A549 (cell line): ENCODE measurements around the gene PEPD. TPM values are rescaled to one million over a fixed set of nuclear protein-coding genes. Genes with fewer than 3 reads are reported as not detected.
A peak's percentile ranks its signal among the peaks of the same experiment; 100 is the strongest.

Experiments used
- ATAC-seq, 2 experiments: fragments of 200-7000 bp in 1 of 2; fragments of >200 bp in 1 of 2; cut with Nextera tagmentation in 1 of 2; cut with Tn5 transposase in 1 of 2; 3 replicates each; pipeline versions ENCODE4 v1.8.0 to v1.9.1; 2018 to 2020; ENCODE audit warnings: mild to moderate bottlenecking in 1 of 2, moderate library complexity in 1 of 2
- CTCF ChIA-PET: fragments of 300-600 bp; sonication (Branson Sonifier 250); formaldehyde crosslinking; extraction: SDS; loops from one replicate; lab custom pipeline; 2021; ENCODE audit warnings: antibody characterized with exemption, inconsistent platforms; lab: Yijun Ruan, JAX
- POLR2A ChIA-PET: fragments of 350-600 bp; formaldehyde crosslinking; extraction: SDS; loops from one replicate; lab custom pipeline; 2021; ENCODE audit warnings: antibody characterized with exemption, inconsistent platforms; lab: Yijun Ruan, JAX
- DNase-seq, 2 experiments: peaks; one replicate each; pipeline versions ENCODE4 v3.0.0 to v3.0.0-alpha.2; 2011 to 2016; ENCODE audit warnings: low read depth in 1 of 2, low spot score in 1 of 2
- FAIRE-seq: peaks from 2 replicates; lab custom pipeline; 2011; peaks lifted over from hg19 to GRCh38; lab: Jason Lieb, UNC
- H3K27ac ChIP-seq, 2 experiments: fragments of >200 bp; sonication (Bioruptor Twin); formaldehyde crosslinking; 3 replicates each; pipeline ENCODE4 v1.5.1; 2016 to 2017
- H3K4me1 ChIP-seq: fragments of >200 bp; sonication (Bioruptor Twin); formaldehyde crosslinking; 3 replicates; pipeline ENCODE4 v1.6.1; 2016
- H3K4me2 ChIP-seq: fragments of >200 bp; sonication (Bioruptor Twin); formaldehyde crosslinking; 3 replicates; pipeline ENCODE4 v1.6.1; 2016
- H3K4me3 ChIP-seq: fragments of >200 bp; sonication (Bioruptor Twin); formaldehyde crosslinking; 3 replicates; pipeline ENCODE4 v1.5.1; 2016
- H3K9me3 ChIP-seq: fragments of >200 bp; sonication (Bioruptor Twin); formaldehyde crosslinking; 3 replicates; pipeline ENCODE4 v1.6.1; 2016
- BHLHE40 ChIP-seq: IDR thresholded peaks from 2 replicates; pipeline ENCODE4 v1.6.1; 2012; ENCODE audit warnings: low read depth, low read length, inconsistent platforms
- CBX2 ChIP-seq: fragments of 200-600 bp; sonication (generic); IDR thresholded peaks from 2 replicates; pipeline ENCODE4 v1.6.1; 2016; ENCODE audit warnings: low read depth, mild to moderate bottlenecking, borderline replicate concordance
- CBX8 ChIP-seq: fragments of 200-600 bp; sonication (generic); IDR thresholded peaks from 2 replicates; pipeline ENCODE4 v1.6.1; 2016
- CEBPB ChIP-seq, 2 experiments: fragments of >200 bp in 1 of 2; sonication (Bioruptor Twin) in 1 of 2; formaldehyde crosslinking in 1 of 2; IDR thresholded peaks; 2 replicates each; pipeline ENCODE4 v1.6.1; 2012 to 2016
- EHMT2 ChIP-seq: fragments of 200-600 bp; sonication (generic); IDR thresholded peaks from 2 replicates; pipeline ENCODE4 v1.6.1; 2016; ENCODE audit warnings: antibody characterized with exemption, low read depth, mild to moderate bottlenecking, moderate library complexity
- FOSB ChIP-seq: fragments of 250-450 bp; sonication (Bioruptor Pico); IDR thresholded peaks from 2 replicates; pipeline ENCODE4 v1.5.0; 2020; ENCODE audit warnings: mild to moderate bottlenecking, moderate library complexity
- FOSL2 ChIP-seq, 2 experiments: fragments of 450-650 bp in 1 of 2; fragments of >200 bp in 1 of 2; sonication (Bioruptor Twin) in 1 of 2; formaldehyde crosslinking; IDR thresholded peaks; 2 replicates each; pipeline versions ENCODE4 v1.5.0 to v1.6.1; 2016 to 2020; ENCODE audit warnings: mild to moderate bottlenecking in 1 of 2, moderate library complexity in 1 of 2
- FOXS1 ChIP-seq: fragments of 250-450 bp; sonication (Bioruptor Pico); IDR thresholded peaks from 2 replicates; pipeline ENCODE4 v1.5.0; 2020; ENCODE audit warnings: mild to moderate bottlenecking, moderate library complexity
- GATA3 ChIP-seq: IDR thresholded peaks from 2 replicates; pipeline ENCODE4 v1.6.1; 2012; ENCODE audit warnings: borderline replicate concordance
- HEYL ChIP-seq: fragments of 250-450 bp; sonication (Bioruptor Pico); IDR thresholded peaks from 2 replicates; pipeline ENCODE4 v1.8.0; 2021; ENCODE audit warnings: mild to moderate bottlenecking, moderate library complexity
- KDM1A ChIP-seq: fragments of 200-600 bp; sonication (generic); IDR thresholded peaks from 2 replicates; pipeline ENCODE4 v1.6.1; 2016; ENCODE audit warnings: low read depth, mild to moderate bottlenecking
- NPAS2 ChIP-seq: fragments of 250-450 bp; sonication (Bioruptor Pico); IDR thresholded peaks from 2 replicates; pipeline ENCODE4 v1.8.0; 2022; ENCODE audit warnings: mild to moderate bottlenecking, moderate library complexity, borderline replicate concordance
- POLR2A ChIP-seq: IDR thresholded peaks from 2 replicates; pipeline ENCODE4 v1.6.1; 2012; ENCODE audit warnings: mild to moderate bottlenecking, low read length
- RAD21 ChIP-seq, 2 experiments: fragments of >200 bp in 1 of 2; sonication (Bioruptor Twin) in 1 of 2; formaldehyde crosslinking in 1 of 2; IDR thresholded peaks in 1 of 2; conservative IDR thresholded peaks in 1 of 2; 2 replicates in 1 of 2; 3 replicates in 1 of 2; pipeline ENCODE4 v1.6.1; 2012 to 2018; ENCODE audit warnings: inconsistent platforms in 1 of 2
- RCOR1 ChIP-seq: fragments of 150-350 bp; IDR thresholded peaks from 2 replicates; pipeline ENCODE4 v1.6.1; 2014; ENCODE audit warnings: antibody characterized with exemption, low read length, low read depth
- SMC3 ChIP-seq: fragments of >200 bp; sonication (Bioruptor Twin); formaldehyde crosslinking; IDR thresholded peaks from 3 replicates; pipeline ENCODE4 v1.6.1; 2018; ENCODE audit warnings: inconsistent platforms
- TFCP2L1 ChIP-seq: fragments of 250-450 bp; sonication (Bioruptor Pico); IDR thresholded peaks from 2 replicates; pipeline ENCODE4 v1.5.0; 2021; ENCODE audit warnings: mild to moderate bottlenecking
- ZFP36 ChIP-seq: fragments of 450-650 bp; IDR thresholded peaks from 2 replicates; pipeline ENCODE4 v1.6.1; 2014; ENCODE audit warnings: borderline replicate concordance; ENCODE audit not compliant: partially characterized antibody
- ZSCAN20 ChIP-seq: fragments of 250-450 bp; sonication (Bioruptor Pico); IDR thresholded peaks from 2 replicates; pipeline ENCODE4 v1.8.0; 2022; ENCODE audit warnings: mild to moderate bottlenecking, moderate library complexity
- WGBS: methylation state at CpG from one replicate; pipeline ENCODE4 v1.1.6; 2017; ENCODE audit errors: missing lambda C conversion rate; 5-methylcytosine and 5-hydroxymethylcytosine counted together
- polyA plus RNA-seq, 4 experiments: library from polyadenylated mRNA; depleted of rRNA in 3 of 4; stranded (reverse); fragments of >200 nt; fragmentation: RNase III in 1 of 4; extraction: RNeasy Plus Mini Kit Qiagen cat#74134 plus additional on column Dnase treatment in 1 of 4; gene quantifications; 2 replicates in 3 of 4; 3 replicates in 1 of 4; pipeline ENCODE4 v1.2.3, GENCODE V29; 2011 to 2017
- TF ChIP-seq, protein P1 (sequence below): fragments of 200-600 bp; sonication (generic); IDR thresholded peaks from 2 replicates; pipeline ENCODE4 v1.6.1; 2016; ENCODE audit warnings: antibody characterized with exemption, mild to moderate bottlenecking, moderate library complexity
- TF ChIP-seq, protein P2 (sequence below): fragments of >200 bp; sonication (Bioruptor Twin); formaldehyde crosslinking; IDR thresholded peaks from 3 replicates; pipeline ENCODE4 v1.6.1; 2016
- TF ChIP-seq, protein P3 (sequence below): fragments of >200 bp; sonication (Bioruptor Twin); formaldehyde crosslinking; IDR thresholded peaks from 2 replicates; pipeline ENCODE4 v1.6.1; 2016
- TF ChIP-seq, protein P4 (sequence below): fragments of 450-650 bp; IDR thresholded peaks from 2 replicates; pipeline ENCODE4 v1.6.1; 2014; ENCODE audit warnings: antibody characterized with exemption
- TF ChIP-seq, protein P5 (sequence below): fragments of 250-450 bp; sonication (Bioruptor Pico); IDR thresholded peaks from 2 replicates; pipeline ENCODE4 v1.5.0; 2020; ENCODE audit warnings: low read depth, mild to moderate bottlenecking, moderate library complexity

Gene PEPD
- polyA plus RNA-seq, 2 of the 4 experiments (the other 2 are of a cell fraction), result 85.5 to 100 TPM

DNA sequence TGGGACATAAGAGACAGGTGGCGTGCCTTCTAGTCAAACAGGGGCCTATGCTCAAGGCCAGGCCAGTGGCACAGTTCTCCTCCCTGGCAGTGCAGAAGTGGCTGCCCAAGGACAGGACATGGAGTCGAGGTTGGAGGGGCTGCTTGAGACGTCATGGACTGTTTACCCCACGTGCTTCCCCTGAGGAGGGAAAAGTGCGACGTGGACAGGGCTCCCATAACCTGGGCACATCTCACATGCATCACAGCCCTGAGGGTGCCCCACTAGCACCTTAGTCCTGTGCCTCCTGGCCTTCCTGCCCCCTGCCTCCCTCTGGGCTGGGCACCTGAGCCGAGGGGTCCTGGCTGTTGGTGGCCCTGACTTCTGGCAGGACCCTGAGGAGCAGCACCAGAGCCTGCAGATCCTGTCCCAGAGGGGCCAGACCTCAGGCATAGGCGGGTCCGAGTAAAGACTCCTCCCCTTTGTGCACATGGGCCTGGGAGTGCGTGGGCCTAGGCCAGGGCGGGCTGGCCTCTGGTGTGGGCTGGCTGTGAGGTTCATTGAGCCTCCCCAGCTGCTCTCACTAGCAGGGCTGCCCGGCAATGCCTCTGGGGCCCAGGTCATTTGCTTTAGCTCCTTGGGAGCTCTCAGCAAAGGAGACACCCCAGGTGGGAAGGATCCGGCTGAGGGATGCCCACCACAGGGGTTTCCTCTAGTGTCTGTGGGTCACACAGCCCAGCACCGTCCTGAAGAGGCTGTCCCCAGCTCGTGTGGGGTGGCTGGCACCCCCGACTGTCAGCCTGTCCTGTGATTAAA is 82.4 kb downstream of the PEPD start (continued):
- TF ChIP-seq, protein P1, sequence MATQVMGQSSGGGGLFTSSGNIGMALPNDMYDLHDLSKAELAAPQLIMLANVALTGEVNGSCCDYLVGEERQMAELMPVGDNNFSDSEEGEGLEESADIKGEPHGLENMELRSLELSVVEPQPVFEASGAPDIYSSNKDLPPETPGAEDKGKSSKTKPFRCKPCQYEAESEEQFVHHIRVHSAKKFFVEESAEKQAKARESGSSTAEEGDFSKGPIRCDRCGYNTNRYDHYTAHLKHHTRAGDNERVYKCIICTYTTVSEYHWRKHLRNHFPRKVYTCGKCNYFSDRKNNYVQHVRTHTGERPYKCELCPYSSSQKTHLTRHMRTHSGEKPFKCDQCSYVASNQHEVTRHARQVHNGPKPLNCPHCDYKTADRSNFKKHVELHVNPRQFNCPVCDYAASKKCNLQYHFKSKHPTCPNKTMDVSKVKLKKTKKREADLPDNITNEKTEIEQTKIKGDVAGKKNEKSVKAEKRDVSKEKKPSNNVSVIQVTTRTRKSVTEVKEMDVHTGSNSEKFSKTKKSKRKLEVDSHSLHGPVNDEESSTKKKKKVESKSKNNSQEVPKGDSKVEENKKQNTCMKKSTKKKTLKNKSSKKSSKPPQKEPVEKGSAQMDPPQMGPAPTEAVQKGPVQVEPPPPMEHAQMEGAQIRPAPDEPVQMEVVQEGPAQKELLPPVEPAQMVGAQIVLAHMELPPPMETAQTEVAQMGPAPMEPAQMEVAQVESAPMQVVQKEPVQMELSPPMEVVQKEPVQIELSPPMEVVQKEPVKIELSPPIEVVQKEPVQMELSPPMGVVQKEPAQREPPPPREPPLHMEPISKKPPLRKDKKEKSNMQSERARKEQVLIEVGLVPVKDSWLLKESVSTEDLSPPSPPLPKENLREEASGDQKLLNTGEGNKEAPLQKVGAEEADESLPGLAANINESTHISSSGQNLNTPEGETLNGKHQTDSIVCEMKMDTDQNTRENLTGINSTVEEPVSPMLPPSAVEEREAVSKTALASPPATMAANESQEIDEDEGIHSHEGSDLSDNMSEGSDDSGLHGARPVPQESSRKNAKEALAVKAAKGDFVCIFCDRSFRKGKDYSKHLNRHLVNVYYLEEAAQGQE, result no peak
- TF ChIP-seq FOSB (CRISPR knock-in tag) (no peak), GATA3 (no peak), CBX8 (no peak), ZFP36 (no peak)

DNA sequence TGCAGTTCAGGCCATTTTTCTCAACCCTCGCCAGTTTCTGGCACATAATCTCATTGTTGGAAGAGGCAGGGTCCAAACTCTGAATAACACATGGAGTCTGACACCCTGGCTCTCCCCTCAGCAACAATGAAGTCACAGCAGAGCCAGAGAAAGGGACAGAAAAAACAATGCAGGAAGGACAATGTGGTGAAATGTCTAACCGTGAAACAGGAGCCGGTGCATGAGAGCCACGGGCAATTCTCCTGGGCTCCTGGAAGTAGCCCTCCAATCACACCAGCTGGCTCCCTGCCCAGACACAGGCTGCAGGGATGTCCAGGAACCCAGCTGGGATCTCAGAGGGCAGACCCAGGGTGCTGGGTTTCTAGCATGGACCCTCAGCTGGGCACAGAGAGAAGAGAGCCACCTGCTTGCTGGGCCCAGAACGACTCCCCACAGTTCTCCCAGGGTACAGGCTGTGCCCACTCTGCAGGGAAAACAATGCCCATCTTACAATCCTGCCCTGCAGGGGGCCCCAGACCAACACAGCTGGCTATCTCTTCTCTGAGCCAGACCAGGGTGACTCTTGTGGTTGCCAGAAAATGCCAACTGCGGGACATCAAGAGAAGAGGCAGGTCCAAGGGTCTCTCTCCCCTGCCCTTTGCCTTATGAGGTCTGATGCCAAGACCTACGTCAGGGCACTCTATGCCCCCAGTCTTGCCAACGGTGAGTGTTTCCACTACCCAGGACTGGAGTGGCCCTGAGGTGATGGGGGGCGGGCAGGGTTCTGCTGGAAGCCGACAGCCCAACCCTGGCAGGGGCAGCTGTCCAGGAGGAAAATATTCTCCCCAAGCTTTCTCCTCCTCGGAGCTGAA is 83.5 kb downstream of the PEPD start:
- no peak overlapping the region for H3K4me2 ChIP-seq
- ATAC-seq, result peak; percentile 27 to 72; a peak in 4 of 6 replicates
- CTCF ChIA-PET, result interaction anchor here (0.7 to 6.3 kb wide), 9 partner anchors 8 to 340 kb away, joined by 3 to 61 read pairs (median 6); no protein-coding TSS in a partner anchor

DNA sequence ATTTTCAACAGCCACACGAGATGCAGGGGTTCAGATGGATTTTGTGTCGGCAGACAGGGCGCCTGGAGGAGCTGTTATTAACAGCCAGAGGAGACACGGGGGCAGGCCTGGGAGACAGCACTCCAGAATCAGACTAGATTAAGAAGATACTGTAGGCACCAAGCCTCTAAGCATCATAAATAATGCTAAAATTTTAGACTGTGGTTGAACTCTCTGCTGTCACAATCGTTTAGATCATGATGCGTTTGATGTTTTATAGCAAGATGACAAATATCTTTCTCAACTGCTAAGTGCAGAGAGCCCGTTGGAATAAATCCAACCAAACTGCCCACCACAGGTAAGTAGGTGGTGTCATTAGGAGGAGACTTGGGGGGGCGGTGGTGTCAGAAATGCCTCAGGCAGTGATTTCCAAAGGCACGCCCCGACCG is 84.2 kb downstream of the PEPD start:
- no peak overlapping the region for H3K4me3 ChIP-seq
- no peak overlapping the region for H3K4me2 ChIP-seq
- H3K4me1 ChIP-seq, result no peaks in the 10 kb centered on the region
- DNase-seq, result no peak
- ChIA-PET CTCF (interaction anchor here (1.2 to 6.3 kb wide), 5 partner anchors 12 to 341 kb away, joined by 4 to 61 read pairs (median 5); no protein-coding TSS in a partner anchor), POLR2A (no interaction called here)
- no peaks in the 10 kb centered on the region for H3K9me3 ChIP-seq
- no peak for FAIRE-seq
- no peak overlapping the region for H3K27ac ChIP-seq
- TF ChIP-seq FOSB (CRISPR knock-in tag), result no peak
- no peak for TF ChIP-seq CBX2
- no peak for TF ChIP-seq SMC3
- TF ChIP-seq KDM1A, result no peak
- no peak for TF ChIP-seq RCOR1
- no peak for TF ChIP-seq ZSCAN20
- TF ChIP-seq POLR2A, result no peak
- no peak for TF ChIP-seq TFCP2L1
- no peak for TF ChIP-seq BHLHE40
- no peak for TF ChIP-seq FOSL2 (IDR thresholded peaks at IDR 0.05)
- no peak for TF ChIP-seq FOSL2 (CRISPR knock-in tag; IDR thresholded peaks at IDR 0.05)
- no peak for TF ChIP-seq HEYL (CRISPR knock-in tag)
- TF ChIP-seq, protein P2, sequence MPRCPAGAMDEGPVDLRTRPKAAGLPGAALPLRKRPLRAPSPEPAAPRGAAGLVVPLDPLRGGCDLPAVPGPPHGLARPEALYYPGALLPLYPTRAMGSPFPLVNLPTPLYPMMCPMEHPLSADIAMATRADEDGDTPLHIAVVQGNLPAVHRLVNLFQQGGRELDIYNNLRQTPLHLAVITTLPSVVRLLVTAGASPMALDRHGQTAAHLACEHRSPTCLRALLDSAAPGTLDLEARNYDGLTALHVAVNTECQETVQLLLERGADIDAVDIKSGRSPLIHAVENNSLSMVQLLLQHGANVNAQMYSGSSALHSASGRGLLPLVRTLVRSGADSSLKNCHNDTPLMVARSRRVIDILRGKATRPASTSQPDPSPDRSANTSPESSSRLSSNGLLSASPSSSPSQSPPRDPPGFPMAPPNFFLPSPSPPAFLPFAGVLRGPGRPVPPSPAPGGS, result no peak
- TF ChIP-seq, protein P3, sequence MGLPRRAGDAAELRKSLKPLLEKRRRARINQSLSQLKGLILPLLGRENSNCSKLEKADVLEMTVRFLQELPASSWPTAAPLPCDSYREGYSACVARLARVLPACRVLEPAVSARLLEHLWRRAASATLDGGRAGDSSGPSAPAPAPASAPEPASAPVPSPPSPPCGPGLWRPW, result no peak
- no peak for TF ChIP-seq FOXS1 (CRISPR knock-in tag)
- no peak for TF ChIP-seq CEBPB (IDR thresholded peaks at IDR 0.05)
- no peak for TF ChIP-seq EHMT2
- TF ChIP-seq, protein P4, sequence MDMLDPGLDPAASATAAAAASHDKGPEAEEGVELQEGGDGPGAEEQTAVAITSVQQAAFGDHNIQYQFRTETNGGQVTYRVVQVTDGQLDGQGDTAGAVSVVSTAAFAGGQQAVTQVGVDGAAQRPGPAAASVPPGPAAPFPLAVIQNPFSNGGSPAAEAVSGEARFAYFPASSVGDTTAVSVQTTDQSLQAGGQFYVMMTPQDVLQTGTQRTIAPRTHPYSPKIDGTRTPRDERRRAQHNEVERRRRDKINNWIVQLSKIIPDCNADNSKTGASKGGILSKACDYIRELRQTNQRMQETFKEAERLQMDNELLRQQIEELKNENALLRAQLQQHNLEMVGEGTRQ, result no peak
- TF ChIP-seq, protein P5, sequence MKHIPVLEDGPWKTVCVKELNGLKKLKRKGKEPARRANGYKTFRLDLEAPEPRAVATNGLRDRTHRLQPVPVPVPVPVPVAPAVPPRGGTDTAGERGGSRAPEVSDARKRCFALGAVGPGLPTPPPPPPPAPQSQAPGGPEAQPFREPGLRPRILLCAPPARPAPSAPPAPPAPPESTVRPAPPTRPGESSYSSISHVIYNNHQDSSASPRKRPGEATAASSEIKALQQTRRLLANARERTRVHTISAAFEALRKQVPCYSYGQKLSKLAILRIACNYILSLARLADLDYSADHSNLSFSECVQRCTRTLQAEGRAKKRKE (CRISPR knock-in tag), result no peak
- TF ChIP-seq NPAS2 (CRISPR knock-in tag), result no peak
- ATAC-seq, result no peak
- WGBS, result 71% methylated on average over 11 of the region's 11 CpGs

More for the DNA sequence above, 83.5 kb downstream of the PEPD start:
- Histone ChIP-seq H3K4me1 (no peaks in the 10 kb centered on the region), H3K27ac (no peak overlapping the region), H3K4me3 (no peak overlapping the region), H3K9me3 (no peaks in the 10 kb centered on the region)
- 70% methylated on average over 11 of the region's 11 CpGs for WGBS
- POLR2A ChIA-PET, result no interaction called here
- DNase-seq, result peak in 1 of 2 experiments; percentile 48
- no peak for FAIRE-seq
- TF ChIP-seq RAD21 (conservative IDR thresholded peaks at IDR 0.05 in 1 of 2, IDR thresholded peaks at IDR 0.05 in 1 of 2) (peak in 1 of 2 experiments; percentile 37; a peak in 3 of 5 replicates), SMC3 (no peak)
